Left lung (tissue), 10 donors: ENCODE measurements around the gene ATF4. TPM values are rescaled to one million over a fixed set of nuclear protein-coding genes. Genes with fewer than 3 reads are reported as not detected.
"Not testable (repeated sequence)": the region's sequence is repeated elsewhere in the genome, so short reads cannot be mapped to it uniquely, and the experiment has no call there.

Experiments used
- ATAC-seq: fragments of 200-7000 bp; cut with Tn5 transposase; one replicate; pipeline ENCODE4 v1.9.1; 2020; ENCODE audit warnings: moderate library complexity
- DNase-seq, 4 donors: peaks; one replicate each; pipeline ENCODE4 v3.0.0-alpha.2; 2013 to 2020
- H3K27ac ChIP-seq, 2 donors: fragments of 200-600 bp; sonication (generic) in 1 of 2; one replicate each; pipeline versions ENCODE4 v1.5.0 to v1.8.0; 2020 to 2021
- H3K27me3 ChIP-seq, 2 donors: fragments of 200-600 bp; sonication (generic) in 1 of 2; one replicate each; pipeline versions ENCODE4 v1.5.0 to v1.8.0; 2020 to 2021
- H3K36me3 ChIP-seq, 2 donors: fragments of 200-600 bp; sonication (generic) in 1 of 2; one replicate each; pipeline versions ENCODE4 v1.5.0 to v1.8.0; 2020 to 2021
- H3K4me1 ChIP-seq, 2 donors: fragments of 200-600 bp; one replicate each; pipeline ENCODE4 v1.8.0; 2021
- H3K4me3 ChIP-seq, 2 donors: fragments of 200-600 bp; sonication (generic) in 1 of 2; one replicate each; pipeline versions ENCODE4 v1.5.0 to v1.8.0; 2020 to 2021; ENCODE audit warnings: mild to moderate bottlenecking in 1 of 2
- H3K9me3 ChIP-seq, 2 donors: fragments of 200-600 bp; sonication (generic) in 1 of 2; one replicate each; pipeline versions ENCODE4 v1.5.0 to v1.8.0; 2020 to 2021
- CTCF ChIP-seq, 2 donors: fragments of 200-600 bp; sonication (generic) in 1 of 2; IDR thresholded peaks; one replicate each; pipeline versions ENCODE4 v1.5.0 to v1.8.0; 2021; ENCODE audit warnings: antibody characterized with exemption in 2 of 2
- intact Hi-C, 2 donors: fragments of 100-400 bp; cut with DNase I; formaldehyde crosslinking; loops; one replicate each; pipeline versions ENCODE4 v1.11.2 to v1.14.2; 2022
- polyA plus RNA-seq, 6 donors: library from polyadenylated mRNA; unstranded; fragments of 120-200 nt; gene quantifications; one replicate each; pipeline ENCODE4 v1.2.1, GENCODE V29; 2013; ENCODE audit not compliant: insufficient read length in 6 of 6
- total RNA-seq, 2 donors: library from RNA; stranded (reverse); fragmentation: NEBNext Ultra II Directional; extraction: Animal tissue kit (Norgen Biotek cat#: 25700); gene quantifications; one replicate each; pipeline ENCODE4 v1.2.1, GENCODE V29; 2021
- donor health status: DM: no; HTN: yes; CAD: no.
- donor health status: DM: no; HTN: no; CAD: no.

Gene ATF4
- total and polyA plus RNA-seq, 8 donors = 204 to 349 (median 309) TPM

GRCh38 chr22:39519681-39520225, 609 bp upstream of the ATF4 start:
- H3K27me3 ChIP-seq = no peaks in the 10 kb centered on the region
- H3K36me3 ChIP-seq = peaks cover 0 to 60% of the 10 kb centered on the region in 2 donors
- intact Hi-C loops = no loop called here
- peak overlapping the region; percentile 99 to 100 for H3K4me3 ChIP-seq
- peak in 3 of 4 donors; percentile 95 to 99 (median 97) for DNase-seq
- peak; percentile 88 for ATAC-seq
- TF ChIP-seq CTCF (IDR thresholded peaks at IDR 0.05) = peak; percentile 13 to 19
- H3K4me1 ChIP-seq = peaks cover 23 to 55% of the 10 kb centered on the region in 2 donors
- H3K9me3 ChIP-seq = no peaks in the 10 kb centered on the region
- H3K27ac ChIP-seq = peak overlapping the region; percentile 99

- ATAC-seq = not testable (repeated sequence)
These were observed 934 bp downstream of the ATF4 start for GRCh38 chr22:39521106-39521885.

GRCh38 chr22:39522091-39522490, 1.7 kb downstream of the ATF4 start:
- DNase-seq = peak in 1 of 4 donors; percentile 4
- H3K27me3 ChIP-seq, ATAC-seq, H3K9me3 ChIP-seq, intact Hi-C loops: not testable (repeated sequence)
- Histone ChIP-seq H3K27ac (peak overlapping the region; percentile 59 to 99), H3K4me3 (peak overlapping the region; percentile 99 to 100), H3K36me3 (peaks cover 0 to 46% of the 10 kb centered on the region in 2 donors), H3K4me1 (peaks cover 23 to 78% of the 10 kb centered on the region in 2 donors)

More at GRCh38 chr22:39521106-39521885, 934 bp downstream of the ATF4 start:
- Histone ChIP-seq H3K4me3 (peak overlapping the region; percentile 99 to 100), H3K4me1 (peaks cover 23 to 70% of the 10 kb centered on the region in 2 donors), H3K36me3 (peaks cover 0 to 52% of the 10 kb centered on the region in 2 donors), H3K27ac (peak overlapping the region; percentile 99)
- H3K9me3 ChIP-seq, H3K27me3 ChIP-seq, intact Hi-C loops: not testable (repeated sequence)
- peak in 1 of 4 donors; percentile 58 for DNase-seq

GRCh38 chr22:39522567-39523300, 2.4 kb downstream of the ATF4 start:
- Histone ChIP-seq H3K36me3 (peaks cover 0 to 46% of the 10 kb centered on the region in 2 donors), H3K27ac (peak overlapping the region; percentile 59 to 99), H3K9me3 (no peaks in the 10 kb centered on the region), H3K4me3 (peak overlapping the region; percentile 99 to 100), H3K27me3 (no peaks in the 10 kb centered on the region), H3K4me1 (peaks cover 26 to 83% of the 10 kb centered on the region in 2 donors)
- ATAC-seq = peak; percentile 2
- TF ChIP-seq CTCF (IDR thresholded peaks at IDR 0.05) = no peak
- peak in 1 of 4 donors; percentile 34 for DNase-seq
- intact Hi-C loops = no loop called here

- TF ChIP-seq CTCF (IDR thresholded peaks at IDR 0.05) = no peak
- Histone ChIP-seq H3K4me3 (peak overlapping the region in 1 of 2 donors; percentile 100), H3K36me3 (peaks cover 0 to 60% of the 10 kb centered on the region in 2 donors), H3K9me3 (no peaks in the 10 kb centered on the region), H3K27ac (peak overlapping the region in 1 of 2 donors; percentile 83), H3K4me1 (peaks cover 32 to 83% of the 10 kb centered on the region in 2 donors), H3K27me3 (no peaks in the 10 kb centered on the region)
- ATAC-seq = no peak
- DNase-seq = no peak
- intact Hi-C loops = no loop called here
These were observed 3.9 kb downstream of the ATF4 start for GRCh38 chr22:39524089-39524752.
